IPS-NIHi11 (cell line): ENCODE data around the gene LRCOL1.

Experiments used
- DNase-seq: peaks from one replicate; pipeline ENCODE4 v3.0.0; 2012; ENCODE audit warnings: mixed read lengths, low spot score

Gene LRCOL1

DNA sequence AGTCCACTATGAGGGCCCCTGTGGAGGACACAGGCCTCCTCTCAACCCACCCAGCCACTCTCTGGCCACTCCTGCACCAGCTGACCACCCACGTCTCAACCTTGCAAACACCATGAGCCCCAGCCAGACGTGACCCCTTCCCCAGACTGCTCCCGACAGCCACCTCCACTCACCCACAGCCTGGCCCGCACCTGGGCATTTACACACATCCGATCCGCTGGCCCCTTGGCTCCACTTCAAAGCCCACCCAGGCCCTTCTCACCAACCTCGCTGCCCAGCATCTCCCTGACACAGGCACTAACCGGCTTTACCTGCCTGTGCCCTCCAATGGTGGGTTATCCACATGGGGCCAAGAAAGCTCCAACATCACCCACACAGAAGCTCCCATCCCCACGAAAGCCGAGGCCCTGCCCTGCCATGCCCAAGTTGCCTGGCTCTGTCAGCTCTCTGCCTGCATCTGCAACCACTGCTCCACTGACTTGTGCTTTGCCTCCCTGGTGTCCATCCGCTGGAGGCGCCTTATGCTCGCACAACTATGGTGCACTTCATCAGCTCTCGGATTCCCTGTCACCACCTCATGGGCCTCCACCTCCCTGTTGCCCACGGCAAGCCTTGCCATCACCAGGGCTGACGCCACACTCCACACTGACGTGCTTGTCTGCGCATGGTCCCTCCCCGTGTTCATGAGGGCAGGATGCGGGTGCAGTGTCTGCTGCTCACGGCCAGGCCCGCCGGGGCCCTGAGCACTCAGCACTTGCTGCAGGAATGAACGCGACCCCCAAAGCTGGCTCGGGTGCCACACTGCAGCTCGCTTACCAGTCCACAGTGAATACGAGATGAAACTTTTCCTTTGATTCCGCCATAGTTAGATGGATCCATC lies 24.9 kb upstream of the LRCOL1 start:
- no peak for DNase-seq

- peak; percentile 9 for DNase-seq
Measured at GRCh38 chr12:132634411-132634990, 24.1 kb upstream of the LRCOL1 start.

GRCh38 chr12:132633901-132634300 lies 23.5 kb upstream of the LRCOL1 start:
- DNase-seq: peak; percentile 7

DNA sequence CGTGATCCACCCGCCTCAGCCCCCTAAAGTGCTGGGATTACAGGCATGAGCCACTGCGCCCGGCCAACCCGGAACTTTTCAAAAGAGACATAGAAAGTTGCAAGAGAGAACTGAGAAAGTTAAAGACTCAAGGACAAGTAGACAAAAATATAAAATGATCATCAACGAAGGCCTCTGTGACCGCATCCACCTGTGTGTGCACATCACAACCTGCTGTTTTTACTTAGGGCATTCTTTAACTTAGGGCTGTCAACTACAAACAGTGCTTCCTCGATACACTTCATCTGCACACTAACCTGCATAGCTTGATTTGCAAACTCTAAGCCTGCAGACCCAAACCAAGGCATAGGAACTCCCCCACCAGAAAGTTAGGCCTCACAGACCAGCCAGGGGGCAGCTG lies 23.0 kb upstream of the LRCOL1 start:
- no peak for DNase-seq

- peak; percentile 4 for DNase-seq
Measured at GRCh38 chr12:132632521-132633228, 22.3 kb upstream of the LRCOL1 start.

GRCh38 chr12:132631666-132632065 lies 21.3 kb upstream of the LRCOL1 start:
- DNase-seq: peak; percentile 5

- DNase-seq: peak; percentile 7
Measured at GRCh38 chr12:132630672-132631071, 20.3 kb upstream of the LRCOL1 start.

GRCh38 chr12:132629330-132629729 lies 18.9 kb upstream of the LRCOL1 start:
- DNase-seq: no peak

GRCh38 chr12:132625731-132626430 lies 15.5 kb upstream of the LRCOL1 start:
- DNase-seq: no peak

DNA sequence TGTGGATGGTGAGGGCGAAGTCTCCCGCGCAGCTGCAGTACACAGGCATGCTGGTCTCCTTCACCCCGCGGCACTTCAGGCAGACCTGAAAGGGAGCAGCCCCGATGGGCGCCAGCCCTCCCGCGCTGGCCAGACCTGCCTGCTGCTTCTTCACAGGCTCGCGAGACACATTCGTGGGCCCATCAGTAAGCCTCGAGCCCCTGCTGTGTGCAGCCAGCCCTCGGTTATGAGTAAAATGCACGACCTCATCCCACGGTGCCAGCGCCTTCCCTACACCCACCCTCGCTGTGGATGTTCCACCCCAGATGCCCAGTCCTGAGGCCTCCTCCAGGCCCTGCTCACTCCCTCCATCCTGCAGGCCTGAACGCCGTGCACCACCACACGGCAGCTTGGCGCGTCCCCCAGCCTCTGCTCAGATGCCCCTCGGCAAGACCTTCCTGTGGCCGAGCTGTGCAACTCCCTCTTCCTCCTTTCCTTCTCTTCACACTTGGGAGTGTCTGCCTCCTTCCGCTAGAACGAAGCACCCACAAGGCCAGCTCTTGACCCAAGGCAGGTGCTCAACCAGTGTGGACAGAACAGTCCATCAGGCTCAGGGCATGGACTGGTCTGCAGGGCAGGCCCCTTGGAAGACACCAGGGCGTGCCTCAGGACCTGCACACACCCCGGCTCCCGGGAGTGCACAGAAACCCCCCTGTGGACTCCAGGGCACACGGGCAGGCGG lies 14.7 kb upstream of the LRCOL1 start:
- DNase-seq: no peak

- DNase-seq: no peak
Measured at GRCh38 chr12:132624186-132624855, 13.9 kb upstream of the LRCOL1 start.

DNA sequence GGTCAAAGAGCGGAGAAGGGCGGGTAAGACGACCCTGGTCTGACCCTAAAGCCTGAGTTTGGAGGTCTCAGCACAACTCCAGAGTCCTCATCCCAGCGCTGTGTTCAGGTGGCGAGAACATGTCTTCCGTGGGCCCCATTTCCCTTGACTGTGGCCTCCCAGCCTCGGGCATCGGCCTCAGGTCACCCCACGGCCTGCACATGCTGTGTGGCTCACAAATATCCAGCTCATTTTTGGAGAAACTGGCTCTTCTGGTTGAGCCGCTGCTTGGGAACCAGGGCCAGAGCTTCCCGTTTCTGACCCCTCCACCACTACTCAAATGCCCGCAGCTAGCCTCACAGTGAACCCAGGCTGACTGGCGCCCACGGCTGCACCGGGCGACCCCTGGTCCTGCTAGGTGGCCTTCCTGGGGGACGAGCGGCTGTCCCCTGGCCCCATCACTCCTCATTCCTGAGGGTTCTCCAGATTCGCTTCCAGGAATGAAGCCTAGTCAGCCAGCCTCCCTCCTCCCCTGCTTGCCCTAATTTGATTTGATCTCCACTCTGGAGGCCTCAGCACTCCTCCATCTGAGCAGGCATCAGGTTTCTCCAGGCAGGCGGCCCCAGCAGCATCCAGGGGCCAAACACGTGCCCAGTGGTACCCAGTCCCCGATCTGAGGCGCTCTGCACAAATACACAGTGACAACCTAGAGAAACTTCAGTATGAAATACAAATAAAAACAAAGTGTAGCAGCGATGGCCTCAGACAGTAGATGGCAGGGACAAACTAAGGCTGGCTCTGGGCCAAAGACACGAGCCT lies 12.9 kb upstream of the LRCOL1 start:
- no peak for DNase-seq

GRCh38 chr12:132622437-132623071 lies 12.2 kb upstream of the LRCOL1 start:
- DNase-seq: peak; percentile 10

GRCh38 chr12:132621657-132622435 lies 11.5 kb upstream of the LRCOL1 start:
- DNase-seq: peak; percentile 17

DNA sequence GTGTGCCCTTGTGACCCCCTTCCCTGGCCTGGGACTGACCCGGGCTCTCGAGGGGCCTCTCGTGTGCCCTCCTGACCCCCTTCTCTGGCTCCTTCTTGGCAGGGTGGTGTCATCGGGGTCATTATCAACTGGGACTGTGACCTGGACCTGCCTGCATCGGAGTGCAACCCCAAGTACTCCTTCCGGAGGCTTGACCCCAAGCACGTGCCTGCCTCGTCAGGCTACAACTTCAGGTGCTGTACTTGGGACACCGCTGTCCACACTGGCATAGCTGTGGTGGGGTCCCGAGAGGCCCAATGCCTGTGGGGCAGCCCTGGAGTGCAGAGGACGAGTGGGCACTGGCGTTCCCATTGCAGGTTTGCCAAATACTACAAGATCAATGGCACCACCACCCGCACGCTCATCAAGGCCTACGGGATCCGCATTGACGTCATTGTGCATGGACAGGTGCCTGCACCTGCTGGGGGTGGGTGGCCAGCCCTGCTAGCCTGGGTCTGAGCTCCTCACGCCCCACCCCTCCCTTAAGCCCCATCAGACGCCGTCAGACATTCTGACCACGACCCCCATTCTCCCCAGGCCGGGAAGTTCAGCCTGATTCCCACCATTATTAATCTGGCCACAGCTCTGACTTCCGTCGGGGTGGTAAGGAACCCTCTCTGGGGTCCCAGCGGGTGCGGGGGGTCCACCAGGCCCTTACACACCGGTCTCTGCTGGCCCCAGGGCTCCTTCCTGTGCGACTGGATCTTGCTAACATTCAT lies 10.7 kb upstream of the LRCOL1 start:
- peak; percentile 12 for DNase-seq

- no peak for DNase-seq
Measured at GRCh38 chr12:132620113-132620898, 9.9 kb upstream of the LRCOL1 start.

DNA sequence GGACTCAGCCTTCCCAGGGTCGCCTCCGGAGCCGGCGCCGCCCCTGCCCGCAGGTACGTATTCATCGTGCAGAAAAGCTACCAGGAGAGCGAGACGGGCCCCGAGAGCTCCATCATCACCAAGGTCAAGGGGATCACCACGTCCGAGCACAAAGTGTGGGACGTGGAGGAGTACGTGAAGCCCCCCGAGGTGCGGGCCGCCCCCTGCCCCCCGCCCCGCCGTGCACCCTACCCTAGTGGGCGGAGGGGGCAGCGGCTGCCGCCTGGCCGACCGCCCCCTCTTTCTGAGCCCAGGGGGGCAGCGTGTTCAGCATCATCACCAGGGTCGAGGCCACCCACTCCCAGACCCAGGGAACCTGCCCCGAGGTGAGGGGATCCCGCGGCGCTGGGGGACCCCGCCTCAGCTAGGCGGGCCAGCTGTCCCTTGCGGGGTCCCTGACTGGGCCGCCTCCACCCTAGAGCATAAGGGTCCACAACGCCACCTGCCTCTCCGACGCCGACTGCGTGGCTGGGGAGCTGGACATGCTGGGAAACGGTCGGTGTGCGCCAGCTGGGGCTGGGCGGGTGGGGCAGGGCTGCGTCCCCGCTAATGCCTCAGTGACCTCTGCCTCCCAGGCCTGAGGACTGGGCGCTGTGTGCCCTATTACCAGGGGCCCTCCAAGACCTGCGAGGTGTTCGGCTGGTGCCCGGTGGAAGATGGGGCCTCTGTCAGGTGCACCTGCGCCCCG lies 9.2 kb upstream of the LRCOL1 start:
- DNase-seq: peak; percentile 58
